Thyroid gland (tissue), 4 donors: ENCODE results near the gene DOHH.

Experiments
- CTCF ChIP-seq, 6 experiments: fragments of 200-600 bp in 3 of 6; fragments of 450-650 bp in 3 of 6; sonication (generic) in 3 of 6; IDR thresholded peaks; one replicate each; pipeline ENCODE4 v1.5.1; 2016 to 2019; ENCODE audit warnings: antibody characterized with exemption in 6 of 6, mild to moderate bottlenecking in 2 of 6, inconsistent platforms in 1 of 6, moderate library complexity in 1 of 6
- POLR2A ChIP-seq, 2 donors: fragments of 450-650 bp; IDR thresholded peaks; one replicate each; pipeline ENCODE4 v1.6.1; 2017; ENCODE audit warnings: antibody characterized with exemption in 2 of 2, mild to moderate bottlenecking in 2 of 2, moderate library complexity in 1 of 2

GRCh38 chr19:3494051-3494450, 6.4 kb downstream of the DOHH start:
- TF ChIP-seq CTCF (IDR thresholded peaks at IDR 0.05) (no peak), POLR2A (IDR thresholded peaks at IDR 0.05) (no peak)
